NCI-H2196 (cell line): Measurements from ENCODE around the gene ZNF654.

ENCODE experiments used
- DNase-seq: peaks from one replicate; lab custom pipeline; 2025; ENCODE audit not compliant: unreplicated experiment; lab: John Stamatoyannopoulos, UW

The ZNF654 gene

DNA sequence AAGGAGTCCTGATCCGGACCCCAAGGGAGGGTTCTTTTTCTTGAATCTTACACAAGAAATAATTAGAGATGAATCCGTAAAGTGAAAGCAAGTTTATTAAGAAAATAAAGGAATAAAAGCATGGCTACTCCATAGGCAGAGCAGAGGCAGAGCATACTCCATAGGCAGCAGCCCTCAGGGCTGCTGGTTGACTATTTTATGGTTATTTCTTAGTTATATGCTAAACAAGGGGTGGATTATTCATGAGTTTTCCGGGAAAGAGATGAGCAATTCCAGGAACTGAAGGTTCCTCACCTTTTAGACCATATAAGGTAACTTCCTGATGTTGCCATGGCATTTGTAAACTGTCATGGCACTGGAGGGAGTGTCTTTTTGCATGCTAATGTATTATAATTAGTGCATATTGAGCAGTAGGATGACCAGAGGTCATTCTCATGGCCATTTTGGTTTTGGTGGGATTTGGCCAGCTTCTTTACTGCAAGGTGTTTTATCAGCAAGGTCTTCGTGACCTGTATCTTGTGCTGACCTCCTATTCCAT is 132.9 kb downstream of the ZNF654 start:
- DNase-seq = no peak

DNA sequence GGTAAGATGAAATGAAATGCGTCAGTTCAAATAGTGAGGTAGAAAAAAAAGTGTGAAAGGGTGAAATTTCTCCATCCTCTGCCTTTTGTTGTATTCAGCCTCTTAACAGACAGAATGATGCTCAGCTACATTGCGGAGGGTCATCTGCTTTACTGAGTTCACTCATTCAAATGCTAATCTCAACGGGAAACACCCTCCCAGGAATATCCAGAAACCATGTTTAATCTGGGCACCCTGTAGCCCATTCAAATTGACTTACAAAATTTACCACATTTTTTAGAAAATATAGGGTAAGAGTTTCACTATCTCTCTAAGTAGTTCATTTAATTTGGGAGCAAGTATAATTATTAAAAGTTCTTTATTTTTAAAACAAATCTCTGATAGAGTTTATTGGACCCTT is 133.6 kb downstream of the ZNF654 start:
- DNase-seq = no peak
